Keratinocyte (primary cell): ENCODE data around the gene MRPL10. TPM values are rescaled to one million over a fixed set of nuclear protein-coding genes. Genes with fewer than 3 reads are reported as not detected.

Experiments used
- DNase-seq: peaks from one replicate; pipeline ENCODE4 v3.0.0-alpha.2; 2011; ENCODE audit warnings: low read depth, missing footprints, low spot score
- FAIRE-seq: peaks from 2 replicates; lab custom pipeline; 2011; peaks lifted over from hg19 to GRCh38; lab: Jason Lieb, UNC
- H2AFZ ChIP-seq: 2 replicates; pipeline ENCODE4 v1.6.0; 2012; ENCODE audit warnings: low read length, control low read depth, inconsistent platforms; ENCODE audit not compliant: control insufficient read depth
- H3K27ac ChIP-seq: 2 replicates; pipeline ENCODE4 v1.5.1; 2011; ENCODE audit warnings: low read length; ENCODE audit not compliant: control insufficient read depth, insufficient read depth
- H3K27me3 ChIP-seq: 3 replicates; pipeline ENCODE4 v1.6.0; 2011; ENCODE audit warnings: low read length; ENCODE audit not compliant: control insufficient read depth, insufficient read depth; ENCODE audit errors: extremely low read depth
- H3K36me3 ChIP-seq, 2 experiments: 2 replicates in 1 of 2; 3 replicates in 1 of 2; pipeline ENCODE4 v1.5.1; 2011; ENCODE audit warnings: low read length in 2 of 2, mild to moderate bottlenecking in 1 of 2; ENCODE audit not compliant: control insufficient read depth in 2 of 2, insufficient read depth in 2 of 2; ENCODE audit errors: extremely low read depth in 1 of 2
- H3K4me1 ChIP-seq: 3 replicates; pipeline ENCODE4 v1.5.1; 2011; ENCODE audit warnings: low read length; ENCODE audit not compliant: control insufficient read depth, insufficient read depth; ENCODE audit errors: extremely low read depth
- H3K4me2 ChIP-seq: 3 replicates; pipeline ENCODE4 v1.6.0; 2011; ENCODE audit warnings: low read depth, low read length; ENCODE audit not compliant: control insufficient read depth, insufficient read depth; ENCODE audit errors: extremely low read depth
- H3K4me3 ChIP-seq, 3 experiments: fragments of 200-600 bp in 1 of 3; sonication (generic) in 1 of 3; 2 replicates in 2 of 3; 3 replicates in 1 of 3; pipeline ENCODE4 v1.5.1; 2011 to 2016; ENCODE audit warnings: low read length in 3 of 3, mild to moderate bottlenecking in 3 of 3, control low read depth in 2 of 3, inconsistent platforms in 1 of 3, low read depth in 1 of 3, mixed read lengths in 1 of 3, mixed run types in 1 of 3, moderate library complexity in 1 of 3; ENCODE audit not compliant: control insufficient read depth in 2 of 3, insufficient read depth in 2 of 3; ENCODE audit errors: extremely low read depth in 1 of 3
- H3K79me2 ChIP-seq: 2 replicates; pipeline ENCODE4 v1.6.0; 2012; ENCODE audit warnings: low read length; ENCODE audit not compliant: control insufficient read depth, insufficient read depth
- H3K9ac ChIP-seq: 3 replicates; pipeline ENCODE4 v1.6.0; 2011; ENCODE audit warnings: low read length; ENCODE audit not compliant: control insufficient read depth, insufficient read depth; ENCODE audit errors: extremely low read depth
- H3K9me1 ChIP-seq: 3 replicates; pipeline ENCODE4 v1.6.0; 2011; ENCODE audit warnings: low read length; ENCODE audit not compliant: control insufficient read depth, insufficient read depth; ENCODE audit errors: extremely low read depth
- H3K9me3 ChIP-seq: 2 replicates; pipeline ENCODE4 v1.5.1; 2012; ENCODE audit warnings: low read depth, low read length; ENCODE audit not compliant: control insufficient read depth
- H4K20me1 ChIP-seq: 3 replicates; pipeline ENCODE4 v1.6.0; 2011; ENCODE audit warnings: low read length; ENCODE audit not compliant: control insufficient read depth, insufficient read depth; ENCODE audit errors: extremely low read depth
- CTCF ChIP-seq, 3 experiments: IDR thresholded peaks in 1 of 3; conservative IDR thresholded peaks in 1 of 3; optimal IDR thresholded peaks in 1 of 3; 2 replicates in 2 of 3; 3 replicates in 1 of 3; pipeline versions ENCODE3 to v1.5.1; 2011; ENCODE audit warnings: low read length in 3 of 3, mild to moderate bottlenecking in 3 of 3, moderate library complexity in 2 of 3, control low read depth in 1 of 3, inconsistent platforms in 1 of 3; ENCODE audit not compliant: insufficient read depth in 2 of 3; ENCODE audit errors: extremely low read depth in 1 of 3
- EZH2 ChIP-seq: IDR thresholded peaks from one replicate; pipeline ENCODE4 v1.6.1; 2012; ENCODE audit warnings: inconsistent platforms, mild to moderate bottlenecking, low read length, moderate library complexity
- dilution Hi-C: fragments of 300-500 bp; cut with MboI; formaldehyde crosslinking; loops from one replicate; pipeline ENCODE4 v1.7.0; 2020; ENCODE audit warnings: low sequenced_read_pairs; ENCODE audit not compliant: extremely low pct_ligation_motif_present
- polyA plus RNA-seq, 5 experiments: library from polyadenylated mRNA; depleted of rRNA in 3 of 5; stranded (reverse) in 3 of 5; stranded (forward) in 1 of 5; unstranded in 1 of 5; fragments of >200 nt; gene quantifications; 1 replicate in 1 of 5; 2 replicates in 3 of 5; 3 replicates in 1 of 5; pipeline versions ENCODE4 v1.2.1 to v1.2.3, GENCODE V29; 2011 to 2012; ENCODE audit warnings: missing spikeins in 2 of 5, low read depth in 1 of 5, low replicate concordance in 1 of 5

Gene MRPL10
- polyA plus RNA-seq, 1 donor (not counting 4 experiments of a cell fraction or from before 2014, with no cell fraction given) = 42.4 TPM

GRCh38 chr17:47856830-47857229, 25.5 kb upstream of the MRPL10 start:
- DNase-seq (no peak), FAIRE-seq (no peak)
- Histone ChIP-seq H3K9me1 (no peaks in the 10 kb centered on the region), H2AFZ (no peak overlapping the region), H3K27me3 (peaks cover 43% of the 10 kb centered on the region), H3K9ac (no peak overlapping the region), H3K36me3 (no peaks in the 10 kb centered on the region), H3K4me2 (no peak overlapping the region), H3K79me2 (no peaks in the 10 kb centered on the region), H3K27ac (no peak overlapping the region), H4K20me1 (no peaks in the 10 kb centered on the region), H3K4me1 (peaks cover 4% of the 10 kb centered on the region), H3K9me3 (no peaks in the 10 kb centered on the region), H3K4me3 (no peak overlapping the region)
- no peak for TF ChIP-seq EZH2
- TF ChIP-seq CTCF (optimal IDR thresholded peaks at IDR 0.05 in 1 of 3, IDR thresholded peaks at IDR 0.05 in 1 of 3, conservative IDR thresholded peaks at IDR 0.05 in 1 of 3; ENCODE audit: extremely low read depth in 1 of 3, insufficient read depth in 2 of 3, low read length in 3 of 3) = no peak
- dilution Hi-C loops = no loop called here

GRCh38 chr17:47855737-47856136, 24.4 kb upstream of the MRPL10 start:
- Histone ChIP-seq H3K4me2 (no peak overlapping the region), H3K79me2 (no peaks in the 10 kb centered on the region), H3K9me3 (no peaks in the 10 kb centered on the region), H4K20me1 (no peaks in the 10 kb centered on the region), H3K27me3 (peaks cover 46% of the 10 kb centered on the region), H3K4me1 (peaks cover 10% of the 10 kb centered on the region), H3K9ac (no peak overlapping the region), H3K4me3 (no peak overlapping the region), H3K27ac (no peak overlapping the region), H3K36me3 (no peaks in the 10 kb centered on the region), H3K9me1 (no peaks in the 10 kb centered on the region), H2AFZ (no peak overlapping the region)
- dilution Hi-C loops = no loop called here
- no peak for TF ChIP-seq CTCF (optimal IDR thresholded peaks at IDR 0.05 in 1 of 3, IDR thresholded peaks at IDR 0.05 in 1 of 3, conservative IDR thresholded peaks at IDR 0.05 in 1 of 3; ENCODE audit: extremely low read depth in 1 of 3, insufficient read depth in 2 of 3, low read length in 3 of 3)
- TF ChIP-seq EZH2 = no peak
- no peak for FAIRE-seq
- DNase-seq = no peak
